ENCODE measurements around the gene HHAT. TPM values are rescaled to one million over a fixed set of nuclear protein-coding genes. Genes with fewer than 3 reads are reported as not detected.
"Not testable (repeated sequence)": the region's sequence is repeated elsewhere in the genome, so short reads cannot be mapped to it uniquely, and the experiment has no call there.

The HHAT gene
- total RNA-seq, 1 experiment from 2014 or later: 8.1 TPM

- DNase-seq (ENCODE audit: low read depth): not testable (repeated sequence)
These were observed 25.6 kb downstream of the HHAT start for GRCh38 chr1:210354305-210354704.

- no peak for DNase-seq (ENCODE audit: low read depth)
These were observed 29.9 kb downstream of the HHAT start for GRCh38 chr1:210358626-210359025.

GRCh38 chr1:210359255-210359654 is 30.6 kb downstream of the HHAT start:
- DNase-seq (ENCODE audit: low read depth): no peak

GRCh38 chr1:210360852-210361477 is 32.3 kb downstream of the HHAT start:
- DNase-seq (ENCODE audit: low read depth): peak; percentile 54

GRCh38 chr1:210361665-210362064 is 33.0 kb downstream of the HHAT start:
- no peak for DNase-seq (ENCODE audit: low read depth)

- DNase-seq (ENCODE audit: low read depth): no peak
These were observed 33.8 kb downstream of the HHAT start for GRCh38 chr1:210362526-210362925.

- DNase-seq (ENCODE audit: low read depth): no peak
These were observed 34.4 kb downstream of the HHAT start for GRCh38 chr1:210363119-210363518.

GRCh38 chr1:210364479-210364878 is 35.8 kb downstream of the HHAT start:
- DNase-seq (ENCODE audit: low read depth): no peak

- DNase-seq (ENCODE audit: low read depth): no peak
These were observed 38.1 kb downstream of the HHAT start for GRCh38 chr1:210366767-210367166.

GRCh38 chr1:210367566-210367965 is 38.9 kb downstream of the HHAT start:
- DNase-seq (ENCODE audit: low read depth): no peak

GRCh38 chr1:210369425-210369824 is 40.7 kb downstream of the HHAT start:
- DNase-seq (ENCODE audit: low read depth): no peak

GRCh38 chr1:210371916-210372315 is 43.2 kb downstream of the HHAT start:
- DNase-seq (ENCODE audit: low read depth): no peak

GRCh38 chr1:210372491-210372890 is 43.8 kb downstream of the HHAT start:
- no peak for DNase-seq (ENCODE audit: low read depth)

- DNase-seq (ENCODE audit: low read depth): no peak
These were observed 44.4 kb downstream of the HHAT start for GRCh38 chr1:210372931-210373627.

- no peak for DNase-seq (ENCODE audit: low read depth)
These were observed 44.9 kb downstream of the HHAT start for GRCh38 chr1:210373628-210373877.

GRCh38 chr1:210373878-210374599 is 45.3 kb downstream of the HHAT start:
- peak; percentile 100 for DNase-seq (ENCODE audit: low read depth)

GRCh38 chr1:210374600-210374953 is 45.9 kb downstream of the HHAT start:
- DNase-seq (ENCODE audit: low read depth): no peak

GRCh38 chr1:210376836-210377372 is 48.2 kb downstream of the HHAT start:
- DNase-seq (ENCODE audit: low read depth): peak; percentile 44

GRCh38 chr1:210377731-210378333 is 49.1 kb downstream of the HHAT start:
- no peak for DNase-seq (ENCODE audit: low read depth)

- DNase-seq (ENCODE audit: low read depth): no peak
These were observed 50.0 kb downstream of the HHAT start for GRCh38 chr1:210378736-210379135.

- no peak for DNase-seq (ENCODE audit: low read depth)
These were observed 53.2 kb downstream of the HHAT start for GRCh38 chr1:210381934-210382333.

- no peak for DNase-seq (ENCODE audit: low read depth)
These were observed 55.9 kb downstream of the HHAT start for GRCh38 chr1:210384625-210385024.

Data from HT1080 (cell line).